ENCODE measurements around the gene CLDND1.

Gene CLDND1

DNA sequence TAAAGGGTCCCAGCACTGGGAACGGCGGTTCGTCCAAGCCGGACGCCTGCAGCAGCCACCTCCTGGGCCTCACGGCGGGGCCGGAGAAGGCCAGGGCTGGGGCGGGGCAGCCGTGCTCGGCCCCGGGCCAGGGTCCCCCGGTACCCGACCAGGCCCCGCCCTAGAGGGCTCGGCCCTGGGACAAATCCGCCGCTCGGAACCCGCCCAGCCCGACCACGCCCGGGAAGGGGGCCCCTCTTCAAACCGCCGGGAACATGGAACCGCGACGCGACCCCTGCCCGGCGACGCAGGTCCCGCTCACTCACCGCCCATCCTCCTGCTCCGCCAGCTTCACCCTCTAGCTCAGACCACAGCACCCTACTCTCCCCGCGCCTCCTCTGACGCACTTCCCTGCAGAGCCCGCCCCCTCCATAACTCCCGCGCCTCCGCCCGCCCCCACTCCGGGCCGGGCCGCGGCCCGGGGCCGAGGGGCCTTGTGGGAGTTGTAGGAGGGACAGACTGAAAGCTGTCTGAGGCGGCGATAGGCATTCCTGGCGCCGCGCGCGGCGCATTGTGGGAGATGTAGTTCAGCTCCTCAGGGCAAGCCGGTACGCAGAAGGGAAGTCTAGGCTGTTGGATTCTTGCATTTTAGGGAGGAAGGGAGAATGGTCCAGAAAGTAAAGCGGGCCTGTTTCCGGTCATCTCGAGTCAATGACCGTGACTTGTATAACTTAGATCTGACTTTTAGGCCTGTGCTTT lies at the start of gene CLDND1:
TSS of gene CLDND1 (minus strand) at position 359 of the 738 bp plus-strand sequence. CDS start 1,478 bp downstream, outside the sequence.
- TF ChIP-seq ESRRG (CRISPR knock-in tag; IDR thresholded peaks at IDR 0.05) (0 out of 2 replicates have a peak, but pooled peaks have one; percentile 27), ZFP3 (CRISPR knock-in tag; IDR thresholded peaks at IDR 0.05) (peak; percentile 92), ZC3H10 (CRISPR knock-in tag; IDR thresholded peaks at IDR 0.05) (peak; percentile 28; the same call in 1 of the 2 replicates), GLIS3 (CRISPR knock-in tag; IDR thresholded peaks at IDR 0.05) (no peak)
- ATAC-seq: peak; percentile 99

DNA sequence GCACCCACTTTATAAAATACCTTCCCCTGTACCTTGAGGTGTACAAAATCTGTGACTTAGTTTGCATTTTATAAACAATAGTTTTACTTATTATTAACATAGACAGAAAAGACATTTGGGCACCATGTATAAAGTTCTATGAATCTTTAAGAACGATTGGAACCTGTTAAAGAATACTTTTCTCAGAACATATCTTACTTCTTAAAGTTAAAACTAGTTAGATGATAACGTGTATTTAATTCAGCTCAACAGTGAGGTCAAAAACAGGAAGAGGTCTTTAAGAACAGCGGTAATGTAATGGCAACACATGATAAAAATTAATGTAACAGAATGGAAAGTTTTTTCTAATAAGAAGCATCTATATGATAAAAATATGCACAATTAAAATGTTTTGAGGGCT lies 45.7 kb upstream of the CLDND1 start:
- no peak for ATAC-seq

DNA sequence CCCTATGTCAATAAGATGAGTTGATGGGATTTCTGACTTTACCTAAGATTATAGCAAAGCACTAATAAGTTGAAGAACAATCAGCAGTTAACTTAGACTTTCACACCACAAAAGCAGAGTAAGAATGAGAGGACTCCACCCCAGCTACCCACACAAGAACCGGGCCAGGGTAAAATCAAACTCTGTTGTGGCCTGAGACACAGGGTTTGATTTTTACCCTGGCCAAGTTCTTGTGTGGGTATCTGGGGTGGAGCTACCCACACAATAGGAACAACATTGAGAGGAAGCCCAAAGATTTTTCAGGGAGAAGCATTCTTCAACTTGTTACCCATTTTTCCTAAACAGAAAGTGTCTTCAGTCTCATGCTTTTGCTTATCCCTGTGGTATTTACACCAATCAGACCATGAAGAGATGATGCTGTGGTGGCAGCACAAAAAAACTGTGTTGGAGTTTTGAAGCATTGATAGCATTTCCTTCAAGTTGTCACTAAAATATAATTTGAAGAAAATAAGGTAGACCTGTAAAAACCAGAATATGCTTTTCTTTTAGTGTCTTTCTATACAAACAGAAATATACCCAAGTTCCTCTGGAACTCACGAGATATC lies 45.1 kb upstream of the CLDND1 start:
- TF ChIP-seq ESRRG (CRISPR knock-in tag; IDR thresholded peaks at IDR 0.05) (no peak), ISL1 (CRISPR knock-in tag; IDR thresholded peaks at IDR 0.05) (no peak), BACH2 (CRISPR knock-in tag; IDR thresholded peaks at IDR 0.05; ENCODE audit: borderline replicate concordance) (no peak), ZFP3 (CRISPR knock-in tag; IDR thresholded peaks at IDR 0.05) (no peak), CSDC2 (CRISPR knock-in tag; IDR thresholded peaks at IDR 0.05) (no peak), ZNF70 (CRISPR knock-in tag; IDR thresholded peaks at IDR 0.05) (no peak), TOX (CRISPR knock-in tag; IDR thresholded peaks at IDR 0.05; ENCODE audit: borderline replicate concordance) (no peak), TCF4 (CRISPR knock-in tag; IDR thresholded peaks at IDR 0.05; ENCODE audit: borderline replicate concordance) (no peak)
- TF ChIP-seq, protein P1, sequence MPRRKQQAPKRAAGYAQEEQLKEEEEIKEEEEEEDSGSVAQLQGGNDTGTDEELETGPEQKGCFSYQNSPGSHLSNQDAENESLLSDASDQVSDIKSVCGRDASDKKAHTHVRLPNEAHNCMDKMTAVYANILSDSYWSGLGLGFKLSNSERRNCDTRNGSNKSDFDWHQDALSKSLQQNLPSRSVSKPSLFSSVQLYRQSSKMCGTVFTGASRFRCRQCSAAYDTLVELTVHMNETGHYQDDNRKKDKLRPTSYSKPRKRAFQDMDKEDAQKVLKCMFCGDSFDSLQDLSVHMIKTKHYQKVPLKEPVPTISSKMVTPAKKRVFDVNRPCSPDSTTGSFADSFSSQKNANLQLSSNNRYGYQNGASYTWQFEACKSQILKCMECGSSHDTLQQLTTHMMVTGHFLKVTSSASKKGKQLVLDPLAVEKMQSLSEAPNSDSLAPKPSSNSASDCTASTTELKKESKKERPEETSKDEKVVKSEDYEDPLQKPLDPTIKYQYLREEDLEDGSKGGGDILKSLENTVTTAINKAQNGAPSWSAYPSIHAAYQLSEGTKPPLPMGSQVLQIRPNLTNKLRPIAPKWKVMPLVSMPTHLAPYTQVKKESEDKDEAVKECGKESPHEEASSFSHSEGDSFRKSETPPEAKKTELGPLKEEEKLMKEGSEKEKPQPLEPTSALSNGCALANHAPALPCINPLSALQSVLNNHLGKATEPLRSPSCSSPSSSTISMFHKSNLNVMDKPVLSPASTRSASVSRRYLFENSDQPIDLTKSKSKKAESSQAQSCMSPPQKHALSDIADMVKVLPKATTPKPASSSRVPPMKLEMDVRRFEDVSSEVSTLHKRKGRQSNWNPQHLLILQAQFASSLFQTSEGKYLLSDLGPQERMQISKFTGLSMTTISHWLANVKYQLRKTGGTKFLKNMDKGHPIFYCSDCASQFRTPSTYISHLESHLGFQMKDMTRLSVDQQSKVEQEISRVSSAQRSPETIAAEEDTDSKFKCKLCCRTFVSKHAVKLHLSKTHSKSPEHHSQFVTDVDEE (CRISPR knock-in tag; IDR thresholded peaks at IDR 0.05): no peak
- TF ChIP-seq, protein P2, sequence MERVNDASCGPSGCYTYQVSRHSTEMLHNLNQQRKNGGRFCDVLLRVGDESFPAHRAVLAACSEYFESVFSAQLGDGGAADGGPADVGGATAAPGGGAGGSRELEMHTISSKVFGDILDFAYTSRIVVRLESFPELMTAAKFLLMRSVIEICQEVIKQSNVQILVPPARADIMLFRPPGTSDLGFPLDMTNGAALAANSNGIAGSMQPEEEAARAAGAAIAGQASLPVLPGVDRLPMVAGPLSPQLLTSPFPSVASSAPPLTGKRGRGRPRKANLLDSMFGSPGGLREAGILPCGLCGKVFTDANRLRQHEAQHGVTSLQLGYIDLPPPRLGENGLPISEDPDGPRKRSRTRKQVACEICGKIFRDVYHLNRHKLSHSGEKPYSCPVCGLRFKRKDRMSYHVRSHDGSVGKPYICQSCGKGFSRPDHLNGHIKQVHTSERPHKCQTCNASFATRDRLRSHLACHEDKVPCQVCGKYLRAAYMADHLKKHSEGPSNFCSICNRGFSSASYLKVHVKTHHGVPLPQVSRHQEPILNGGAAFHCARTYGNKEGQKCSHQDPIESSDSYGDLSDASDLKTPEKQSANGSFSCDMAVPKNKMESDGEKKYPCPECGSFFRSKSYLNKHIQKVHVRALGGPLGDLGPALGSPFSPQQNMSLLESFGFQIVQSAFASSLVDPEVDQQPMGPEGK (CRISPR knock-in tag; IDR thresholded peaks at IDR 0.05; ENCODE audit: borderline replicate concordance): no peak
- TF ChIP-seq, protein P3, sequence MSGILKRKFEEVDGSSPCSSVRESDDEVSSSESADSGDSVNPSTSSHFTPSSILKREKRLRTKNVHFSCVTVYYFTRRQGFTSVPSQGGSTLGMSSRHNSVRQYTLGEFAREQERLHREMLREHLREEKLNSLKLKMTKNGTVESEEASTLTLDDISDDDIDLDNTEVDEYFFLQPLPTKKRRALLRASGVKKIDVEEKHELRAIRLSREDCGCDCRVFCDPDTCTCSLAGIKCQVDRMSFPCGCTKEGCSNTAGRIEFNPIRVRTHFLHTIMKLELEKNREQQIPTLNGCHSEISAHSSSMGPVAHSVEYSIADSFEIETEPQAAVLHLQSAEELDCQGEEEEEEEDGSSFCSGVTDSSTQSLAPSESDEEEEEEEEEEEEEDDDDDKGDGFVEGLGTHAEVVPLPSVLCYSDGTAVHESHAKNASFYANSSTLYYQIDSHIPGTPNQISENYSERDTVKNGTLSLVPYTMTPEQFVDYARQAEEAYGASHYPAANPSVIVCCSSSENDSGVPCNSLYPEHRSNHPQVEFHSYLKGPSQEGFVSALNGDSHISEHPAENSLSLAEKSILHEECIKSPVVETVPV (CRISPR knock-in tag; IDR thresholded peaks at IDR 0.05): no peak
- TF ChIP-seq, protein P4, sequence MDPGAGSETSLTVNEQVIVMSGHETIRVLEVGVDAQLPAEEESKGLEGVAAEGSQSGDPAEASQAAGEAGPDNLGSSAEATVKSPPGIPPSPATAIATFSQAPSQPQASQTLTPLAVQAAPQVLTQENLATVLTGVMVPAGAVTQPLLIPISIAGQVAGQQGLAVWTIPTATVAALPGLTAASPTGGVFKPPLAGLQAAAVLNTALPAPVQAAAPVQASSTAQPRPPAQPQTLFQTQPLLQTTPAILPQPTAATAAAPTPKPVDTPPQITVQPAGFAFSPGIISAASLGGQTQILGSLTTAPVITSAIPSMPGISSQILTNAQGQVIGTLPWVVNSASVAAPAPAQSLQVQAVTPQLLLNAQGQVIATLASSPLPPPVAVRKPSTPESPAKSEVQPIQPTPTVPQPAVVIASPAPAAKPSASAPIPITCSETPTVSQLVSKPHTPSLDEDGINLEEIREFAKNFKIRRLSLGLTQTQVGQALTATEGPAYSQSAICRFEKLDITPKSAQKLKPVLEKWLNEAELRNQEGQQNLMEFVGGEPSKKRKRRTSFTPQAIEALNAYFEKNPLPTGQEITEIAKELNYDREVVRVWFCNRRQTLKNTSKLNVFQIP (CRISPR knock-in tag; IDR thresholded peaks at IDR 0.05; ENCODE audit: borderline replicate concordance, low read depth): no peak
- no peak for ATAC-seq

More for the DNA sequence above, 45.7 kb upstream of the CLDND1 start:
- TF ChIP-seq RARB (CRISPR knock-in tag; IDR thresholded peaks at IDR 0.05) (no peak), OSR1 (CRISPR knock-in tag; IDR thresholded peaks at IDR 0.05) (no peak), GLIS3 (CRISPR knock-in tag; IDR thresholded peaks at IDR 0.05) (no peak), ESRRG (CRISPR knock-in tag; IDR thresholded peaks at IDR 0.05) (no peak), TOX (CRISPR knock-in tag; IDR thresholded peaks at IDR 0.05; ENCODE audit: borderline replicate concordance) (no peak), CSDC2 (CRISPR knock-in tag; IDR thresholded peaks at IDR 0.05) (no peak), ZC3H10 (CRISPR knock-in tag; IDR thresholded peaks at IDR 0.05) (no peak)
- TF ChIP-seq, protein P1 (CRISPR knock-in tag; IDR thresholded peaks at IDR 0.05): no peak

Data from SK-N-SH treated with all-trans-retinoic acid at 6 μM for 48 hours (cell line).